Measurements from ENCODE around the gene ALG1L2. TPM values are rescaled to one million over a fixed set of nuclear protein-coding genes. Genes with fewer than 3 reads are reported as not detected.
"Not testable (repeated sequence)": the region's sequence is repeated elsewhere in the genome, so short reads cannot be mapped to it uniquely, and the experiment has no call there.

ALG1L2 gene
- polyA plus RNA-seq, 1 experiment: 0.29 TPM

DNA sequence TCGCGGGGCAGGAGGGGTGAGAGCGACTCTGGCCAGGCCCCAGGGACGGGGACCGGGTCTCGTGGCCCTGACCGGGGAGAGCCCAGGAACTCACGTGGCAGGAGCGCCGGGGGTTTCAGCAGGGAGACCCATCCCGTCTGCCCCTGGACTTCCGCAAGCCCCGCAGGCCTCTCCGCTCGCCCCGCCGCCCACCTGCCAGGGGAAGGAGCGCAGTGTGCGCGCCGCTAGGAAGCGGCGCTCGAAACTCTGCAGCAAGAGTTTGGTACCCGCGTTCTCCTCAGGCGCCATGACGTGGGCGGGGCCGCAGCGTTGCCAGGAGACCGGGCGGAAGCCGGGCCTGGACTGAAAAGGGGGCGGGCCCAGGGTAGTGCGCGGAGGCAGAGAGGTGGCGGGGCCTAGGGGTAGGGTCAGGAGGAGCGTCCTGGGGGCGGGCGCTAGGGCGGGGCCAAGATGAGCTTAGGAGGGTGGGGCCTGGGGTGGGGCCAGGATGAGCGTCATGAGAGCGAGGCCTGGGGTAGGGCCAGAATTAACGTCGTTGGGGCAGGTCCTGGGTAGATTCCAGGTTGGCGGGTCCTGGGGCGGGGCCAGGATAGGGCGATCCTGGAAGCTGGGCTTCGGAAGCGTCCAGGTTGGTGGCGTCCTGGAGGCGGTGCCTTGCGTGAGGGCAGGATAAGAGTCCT lies 29.7 kb downstream of the ALG1L2 start:
- peak; percentile 98 for DNase-seq (ENCODE audit: low read depth, low spot score)
- H3K27me3 ChIP-seq (ENCODE audit: control insufficient read depth, insufficient read depth, low read length): no peaks in the 10 kb centered on the region
- peak overlapping the region; percentile 77 for H3K27ac ChIP-seq (ENCODE audit: low read depth, low read length)
- POLR2A ChIA-PET: interaction anchor here (0.6 kb wide), 1 partner anchor 682 kb away, joined by 3 read pairs; no protein-coding TSS in a partner anchor
- TF ChIP-seq, protein P1, sequence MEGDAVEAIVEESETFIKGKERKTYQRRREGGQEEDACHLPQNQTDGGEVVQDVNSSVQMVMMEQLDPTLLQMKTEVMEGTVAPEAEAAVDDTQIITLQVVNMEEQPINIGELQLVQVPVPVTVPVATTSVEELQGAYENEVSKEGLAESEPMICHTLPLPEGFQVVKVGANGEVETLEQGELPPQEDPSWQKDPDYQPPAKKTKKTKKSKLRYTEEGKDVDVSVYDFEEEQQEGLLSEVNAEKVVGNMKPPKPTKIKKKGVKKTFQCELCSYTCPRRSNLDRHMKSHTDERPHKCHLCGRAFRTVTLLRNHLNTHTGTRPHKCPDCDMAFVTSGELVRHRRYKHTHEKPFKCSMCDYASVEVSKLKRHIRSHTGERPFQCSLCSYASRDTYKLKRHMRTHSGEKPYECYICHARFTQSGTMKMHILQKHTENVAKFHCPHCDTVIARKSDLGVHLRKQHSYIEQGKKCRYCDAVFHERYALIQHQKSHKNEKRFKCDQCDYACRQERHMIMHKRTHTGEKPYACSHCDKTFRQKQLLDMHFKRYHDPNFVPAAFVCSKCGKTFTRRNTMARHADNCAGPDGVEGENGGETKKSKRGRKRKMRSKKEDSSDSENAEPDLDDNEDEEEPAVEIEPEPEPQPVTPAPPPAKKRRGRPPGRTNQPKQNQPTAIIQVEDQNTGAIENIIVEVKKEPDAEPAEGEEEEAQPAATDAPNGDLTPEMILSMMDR (IDR thresholded peaks at IDR 0.05; ENCODE audit: low read depth, low read length): no peak
- H3K4me3 ChIP-seq (ENCODE audit: low read depth, low read length): peak overlapping the region; percentile 74
- CTCF ChIA-PET: interaction anchor here (0.6 to 0.7 kb wide), 3 partner anchors 10 to 169 kb away, joined by 3 to 8 read pairs (median 3); no protein-coding TSS in a partner anchor
- H3K9me3 ChIP-seq (ENCODE audit: control insufficient read depth, insufficient read depth, low read length): no peaks in the 10 kb centered on the region; the same call in 1 of the 2 replicates

DNA sequence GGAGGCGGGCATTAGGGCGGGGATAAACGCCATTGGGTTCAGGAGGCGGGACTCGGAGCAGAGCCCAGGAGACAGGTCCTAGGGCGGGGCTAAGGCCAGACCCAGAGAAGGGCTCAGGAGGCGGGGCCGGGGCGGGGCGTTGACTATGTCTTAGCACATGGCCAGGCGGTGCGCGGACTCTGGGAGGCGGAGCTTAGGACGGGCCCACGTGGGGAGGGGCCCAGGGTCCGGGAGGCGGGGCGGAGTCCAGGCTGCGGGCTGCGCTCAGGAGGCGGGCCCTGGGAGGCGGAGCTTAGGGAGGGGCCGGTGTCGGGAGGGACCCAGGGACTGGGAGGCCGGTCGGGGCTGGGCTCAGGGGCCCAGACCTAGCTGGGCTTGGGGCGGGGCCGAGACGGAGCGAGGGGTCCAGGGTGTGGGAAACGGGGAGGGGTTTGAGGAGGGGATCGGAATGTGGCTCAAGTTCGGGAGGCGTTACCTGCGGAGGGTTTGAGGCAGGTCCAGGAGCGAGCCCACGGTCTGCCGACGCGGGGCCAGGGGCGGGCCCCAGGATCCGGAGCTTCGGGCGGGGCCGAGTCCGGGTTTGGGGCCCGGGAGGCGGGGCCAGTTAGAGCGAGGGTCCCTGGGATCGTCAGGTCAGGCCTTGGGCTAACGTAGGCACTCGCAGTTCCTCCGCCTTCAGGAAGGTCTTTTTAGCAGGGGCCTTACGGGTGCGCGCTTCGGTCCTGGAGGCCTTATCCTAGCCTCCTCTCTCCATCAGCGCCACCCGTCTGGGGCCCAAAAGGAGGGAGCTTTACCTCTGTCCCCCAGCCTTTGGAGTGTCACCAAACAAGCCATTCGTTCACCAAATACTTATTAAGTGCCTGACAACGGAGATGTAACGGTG lies 30.5 kb downstream of the ALG1L2 start:
- peak overlapping the region; percentile 12 for H3K27ac ChIP-seq (ENCODE audit: low read depth, low read length)
- H3K9me3 ChIP-seq (ENCODE audit: control insufficient read depth, insufficient read depth, low read length); H3K27me3 ChIP-seq (ENCODE audit: control insufficient read depth, insufficient read depth, low read length): not testable (repeated sequence)
- CTCF ChIA-PET: interaction anchor here (0.6 to 0.7 kb wide), 2 partner anchors 169 to 170 kb away, joined by 3 read pairs; no protein-coding TSS in a partner anchor
- peak overlapping the region; percentile 58 for H3K4me3 ChIP-seq (ENCODE audit: low read depth, low read length)
- POLR2A ChIA-PET: interaction anchor here (0.6 kb wide), 2 partner anchors 683 to 775 kb away, joined by 3 read pairs; no protein-coding TSS in a partner anchor
- DNase-seq (ENCODE audit: low read depth, low spot score): peak; percentile 85

DNA sequence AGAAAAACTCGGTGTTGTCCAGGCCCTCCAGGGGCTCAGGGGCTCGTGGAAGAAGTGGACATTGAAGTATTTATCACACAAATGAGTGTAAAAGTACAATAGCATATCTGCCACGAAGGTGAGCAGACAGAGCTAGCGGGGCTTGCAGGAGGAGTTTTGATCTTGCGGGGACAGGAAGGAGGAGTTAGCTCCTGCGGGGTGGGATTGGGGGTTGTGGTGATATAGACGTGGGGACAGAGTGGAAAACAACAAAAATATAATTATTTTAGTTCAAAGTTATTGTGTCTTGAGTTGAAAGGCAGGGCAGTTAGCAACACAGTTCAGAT lies 31.1 kb downstream of the ALG1L2 start:
- POLR2A ChIA-PET: interaction anchor here (0.6 kb wide), 1 partner anchor 776 kb away, joined by 3 read pairs; no protein-coding TSS in a partner anchor
- Histone ChIP-seq H3K27ac (ENCODE audit: low read depth, low read length) (peak overlapping the region; percentile 12), H3K4me3 (ENCODE audit: low read depth, low read length) (peak overlapping the region; percentile 58)
- H3K9me3 ChIP-seq (ENCODE audit: control insufficient read depth, insufficient read depth, low read length); H3K27me3 ChIP-seq (ENCODE audit: control insufficient read depth, insufficient read depth, low read length); DNase-seq (ENCODE audit: low read depth, low spot score); CTCF ChIA-PET: not testable (repeated sequence)

DNA sequence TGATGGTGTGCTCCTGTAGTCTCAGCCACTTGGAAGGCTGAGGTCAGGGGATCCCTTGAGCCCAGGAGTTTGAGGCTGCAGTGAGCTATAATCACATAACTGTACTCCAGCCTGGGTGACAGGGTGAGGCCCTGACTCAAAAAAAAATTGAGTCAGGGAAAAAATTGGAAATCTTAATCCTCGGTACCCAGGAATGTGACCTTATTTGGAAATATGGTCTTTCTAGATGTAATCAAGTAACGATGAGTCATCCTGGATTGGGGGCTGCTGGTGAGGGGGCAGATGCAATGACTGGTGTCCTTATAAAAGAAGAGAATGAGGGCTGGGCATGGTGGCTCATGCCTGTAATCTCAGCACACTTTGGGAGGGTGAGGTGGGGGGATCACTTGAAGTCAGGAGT lies 33.8 kb downstream of the ALG1L2 start:
- CTCF ChIA-PET; H3K4me3 ChIP-seq (ENCODE audit: low read depth, low read length); DNase-seq (ENCODE audit: low read depth, low spot score); POLR2A ChIA-PET; H3K27me3 ChIP-seq (ENCODE audit: control insufficient read depth, insufficient read depth, low read length); H3K27ac ChIP-seq (ENCODE audit: low read depth, low read length); H3K9me3 ChIP-seq (ENCODE audit: control insufficient read depth, insufficient read depth, low read length): not testable (repeated sequence)

DNA sequence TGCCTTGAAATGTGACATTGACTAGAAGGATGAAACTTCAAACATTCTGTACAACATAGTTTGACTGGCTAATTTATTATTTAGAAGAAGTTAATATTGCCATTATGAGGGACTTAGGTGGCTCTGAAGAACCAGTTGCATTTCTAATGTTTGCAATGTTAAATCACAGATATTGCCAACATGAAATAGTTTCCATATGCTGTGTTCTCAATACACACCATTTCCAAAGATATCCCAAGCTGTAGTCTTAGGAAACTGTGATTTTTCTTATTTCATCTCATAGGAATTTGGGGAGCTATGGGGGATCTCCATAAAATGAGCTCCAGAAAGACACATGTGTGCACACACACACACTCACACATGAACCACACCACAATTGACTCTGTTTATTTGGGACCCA lies 36.3 kb downstream of the ALG1L2 start:
- CTCF ChIA-PET: no interaction called here
- POLR2A ChIA-PET: no interaction called here
- no peaks in the 10 kb centered on the region for H3K9me3 ChIP-seq (ENCODE audit: control insufficient read depth, insufficient read depth, low read length)
- no peak overlapping the region for H3K4me3 ChIP-seq (ENCODE audit: low read depth, low read length)
- no peak overlapping the region for H3K27ac ChIP-seq (ENCODE audit: low read depth, low read length)
- TF ChIP-seq, protein P1 (IDR thresholded peaks at IDR 0.05; ENCODE audit: low read depth, low read length): no peak
- no peaks in the 10 kb centered on the region for H3K27me3 ChIP-seq (ENCODE audit: control insufficient read depth, insufficient read depth, low read length)
- no peak for DNase-seq (ENCODE audit: low read depth, low spot score)

DNA sequence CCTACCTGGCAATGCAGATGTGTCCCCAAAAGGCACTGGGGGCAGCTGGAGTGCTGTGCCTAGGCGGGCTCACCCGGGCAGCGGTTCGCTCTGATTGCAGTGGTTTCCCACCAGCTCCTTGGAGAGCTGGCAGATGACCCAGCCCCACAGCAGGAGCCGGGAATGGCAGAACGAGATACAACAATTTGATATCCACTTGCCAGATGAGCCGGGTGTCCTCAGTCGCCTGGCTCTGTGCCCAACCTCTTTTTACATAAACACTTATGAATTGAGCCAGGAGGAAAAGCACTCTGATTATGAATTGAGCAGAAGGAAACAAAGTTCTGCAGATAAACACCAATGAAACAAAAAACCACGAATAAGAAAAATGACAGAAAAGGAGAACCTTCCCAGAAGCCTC lies 38.2 kb downstream of the ALG1L2 start:
- peak overlapping the region; percentile 31 for H3K27ac ChIP-seq (ENCODE audit: low read depth, low read length)
- CTCF ChIA-PET; H3K4me3 ChIP-seq (ENCODE audit: low read depth, low read length); POLR2A ChIA-PET; H3K27me3 ChIP-seq (ENCODE audit: control insufficient read depth, insufficient read depth, low read length); H3K9me3 ChIP-seq (ENCODE audit: control insufficient read depth, insufficient read depth, low read length); DNase-seq (ENCODE audit: low read depth, low spot score): not testable (repeated sequence)

DNA sequence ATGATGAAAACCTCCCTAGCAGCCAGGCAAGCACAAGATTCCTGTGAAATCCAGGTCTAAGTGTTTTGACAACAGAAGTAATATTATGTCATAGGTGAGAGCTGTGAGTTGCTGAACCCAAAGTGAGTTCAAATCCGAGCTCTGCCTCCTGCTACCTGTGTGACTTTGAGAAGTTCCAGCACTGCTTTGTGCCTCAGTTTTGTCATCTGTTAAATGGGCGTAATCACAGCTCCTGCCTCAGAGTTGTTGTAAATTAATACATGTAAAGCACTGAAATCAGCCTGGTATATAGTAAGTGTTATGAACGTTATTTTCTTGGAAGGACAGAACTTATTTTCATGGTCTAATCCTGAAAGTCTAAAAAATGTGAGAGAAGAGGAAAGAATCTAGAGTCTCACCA lies 38.7 kb downstream of the ALG1L2 start:
- H3K27me3 ChIP-seq (ENCODE audit: control insufficient read depth, insufficient read depth, low read length); H3K27ac ChIP-seq (ENCODE audit: low read depth, low read length); POLR2A ChIA-PET; H3K4me3 ChIP-seq (ENCODE audit: low read depth, low read length); DNase-seq (ENCODE audit: low read depth, low spot score); CTCF ChIA-PET; H3K9me3 ChIP-seq (ENCODE audit: control insufficient read depth, insufficient read depth, low read length): not testable (repeated sequence)

DNA sequence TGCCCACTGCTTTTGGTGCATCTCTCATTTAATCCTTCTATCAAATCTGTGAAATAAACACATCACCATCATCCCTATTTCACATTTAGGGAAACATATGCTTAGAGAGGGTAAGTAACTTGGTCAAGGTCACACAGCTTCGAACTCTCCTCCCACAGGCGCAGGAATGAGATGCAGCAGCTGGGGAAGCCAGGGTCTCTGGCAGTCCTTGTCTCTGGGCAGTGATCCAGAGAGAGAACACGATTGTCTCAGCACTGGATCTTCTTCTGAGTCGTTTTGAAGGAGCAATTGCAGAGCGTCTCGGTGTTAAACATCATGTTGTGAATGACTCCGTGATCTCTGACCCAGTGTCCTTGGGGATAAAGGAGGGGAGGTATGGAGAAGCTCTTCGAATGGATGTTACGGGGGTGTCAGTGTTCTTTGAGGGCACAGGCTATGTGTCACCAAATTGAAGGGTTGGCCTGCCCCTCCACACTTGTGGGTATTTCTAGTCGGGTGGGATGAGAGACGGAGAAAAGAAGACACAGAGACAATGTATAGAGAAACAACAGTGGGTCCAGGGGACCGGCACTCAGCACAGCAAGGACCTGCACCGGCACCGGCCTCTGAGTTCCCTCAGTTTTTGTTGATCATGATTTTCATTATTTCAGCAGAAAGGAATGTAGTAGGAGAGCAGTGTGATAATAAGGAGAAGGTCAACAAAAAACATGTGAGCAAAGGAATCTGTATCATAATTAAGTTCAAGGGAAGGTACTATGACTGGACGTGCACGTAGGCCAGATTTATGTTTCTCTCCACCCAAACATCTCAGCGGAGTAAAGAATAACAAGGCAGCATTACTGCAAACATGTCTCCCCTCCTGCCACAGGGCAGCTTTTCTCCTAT lies 41.5 kb downstream of the ALG1L2 start:
- H3K9me3 ChIP-seq (ENCODE audit: control insufficient read depth, insufficient read depth, low read length); POLR2A ChIA-PET; H3K27ac ChIP-seq (ENCODE audit: low read depth, low read length); DNase-seq (ENCODE audit: low read depth, low spot score); CTCF ChIA-PET; H3K27me3 ChIP-seq (ENCODE audit: control insufficient read depth, insufficient read depth, low read length); H3K4me3 ChIP-seq (ENCODE audit: low read depth, low read length): not testable (repeated sequence)

DNA sequence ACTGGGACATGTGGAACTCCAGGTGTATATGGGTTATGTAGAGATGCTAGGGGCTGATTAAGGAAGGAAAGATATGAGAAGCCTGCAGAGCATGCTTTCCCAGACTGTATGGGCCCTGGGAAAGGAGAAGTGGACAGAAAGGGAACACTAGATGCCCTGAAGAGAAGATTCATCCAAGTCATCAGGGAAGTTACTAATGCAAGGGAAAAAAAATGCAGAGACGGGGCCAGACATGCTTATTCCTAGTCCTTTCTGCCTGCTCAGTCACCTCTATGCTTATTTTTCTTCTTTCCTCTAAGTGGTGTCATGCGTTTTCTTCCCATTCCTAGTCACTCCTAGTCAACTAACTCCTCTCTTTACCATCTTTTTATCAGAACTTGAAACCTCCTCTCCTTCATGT lies 43.8 kb downstream of the ALG1L2 start:
- CTCF ChIA-PET: interaction anchor here (0.6 kb wide), 1 partner anchor 362 kb away, joined by 3 read pairs; no protein-coding TSS in a partner anchor
- H3K27me3 ChIP-seq (ENCODE audit: control insufficient read depth, insufficient read depth, low read length); H3K4me3 ChIP-seq (ENCODE audit: low read depth, low read length); H3K27ac ChIP-seq (ENCODE audit: low read depth, low read length); DNase-seq (ENCODE audit: low read depth, low spot score); POLR2A ChIA-PET; H3K9me3 ChIP-seq (ENCODE audit: control insufficient read depth, insufficient read depth, low read length): not testable (repeated sequence)

Measured in AG04450 (cell line).